ENCODE results near the gene RERE.
"Not testable (repeated sequence)": the region's sequence is repeated elsewhere in the genome, so short reads cannot be mapped to it uniquely, and the experiment has no call there.

The RERE gene

GRCh38 chr1:8460132-8460544 is 357.3 kb downstream of the RERE start:
- TF ChIP-seq JUND (IDR thresholded peaks at IDR 0.05; ENCODE audit: low read depth) = no peak
- no peak for DNase-seq (ENCODE audit: low read depth in 1 of 2, low spot score in 1 of 2)
- in situ Hi-C loops (cut with HindIII; ENCODE audit: low pct_unique_long_range_greater_than_20kb, low sequenced_read_pairs) = no loop called here

- in situ Hi-C loops (cut with HindIII; ENCODE audit: low pct_unique_long_range_greater_than_20kb, low sequenced_read_pairs) = no loop called here
These were observed 358.8 kb downstream of the RERE start for GRCh38 chr1:8458607-8459006.

GRCh38 chr1:8457760-8458381 is 359.6 kb downstream of the RERE start:
- in situ Hi-C loops (cut with HindIII; ENCODE audit: low pct_unique_long_range_greater_than_20kb, low sequenced_read_pairs) = no loop called here
- no peak for DNase-seq (ENCODE audit: low read depth in 1 of 2, low spot score in 1 of 2)
- no peak for TF ChIP-seq JUND (IDR thresholded peaks at IDR 0.05; ENCODE audit: low read depth)

More at GRCh38 chr1:8458607-8459006, 358.8 kb downstream of the RERE start:
- TF ChIP-seq JUND (IDR thresholded peaks at IDR 0.05; ENCODE audit: low read depth) = no peak
- DNase-seq (ENCODE audit: low read depth in 1 of 2, low spot score in 1 of 2) = no peak

GRCh38 chr1:8456991-8457390 is 360.4 kb downstream of the RERE start:
- TF ChIP-seq JUND (IDR thresholded peaks at IDR 0.05; ENCODE audit: low read depth) = no peak
- in situ Hi-C loops (cut with HindIII; ENCODE audit: low pct_unique_long_range_greater_than_20kb, low sequenced_read_pairs) = no loop called here

GRCh38 chr1:8456308-8456912 is 361.0 kb downstream of the RERE start:
- TF ChIP-seq JUND (IDR thresholded peaks at IDR 0.05; ENCODE audit: low read depth) = no peak
- in situ Hi-C loops (cut with HindIII; ENCODE audit: low pct_unique_long_range_greater_than_20kb, low sequenced_read_pairs) = no loop called here
- no peak for DNase-seq (ENCODE audit: low read depth in 1 of 2, low spot score in 1 of 2)

More at GRCh38 chr1:8456991-8457390, 360.4 kb downstream of the RERE start:
- DNase-seq (ENCODE audit: low read depth in 1 of 2, low spot score in 1 of 2) = no peak

GRCh38 chr1:8455700-8456307 is 361.6 kb downstream of the RERE start:
- in situ Hi-C loops (cut with HindIII; ENCODE audit: low pct_unique_long_range_greater_than_20kb, low sequenced_read_pairs) = no loop called here
- no peak for DNase-seq (ENCODE audit: low read depth in 1 of 2, low spot score in 1 of 2)
- no peak for TF ChIP-seq JUND (IDR thresholded peaks at IDR 0.05; ENCODE audit: low read depth)

GRCh38 chr1:8450312-8450711 is 367.1 kb downstream of the RERE start:
- no peak for DNase-seq (ENCODE audit: low read depth in 1 of 2, low spot score in 1 of 2)
- no peak for TF ChIP-seq JUND (IDR thresholded peaks at IDR 0.05; ENCODE audit: low read depth)
- in situ Hi-C loops (cut with HindIII; ENCODE audit: low pct_unique_long_range_greater_than_20kb, low sequenced_read_pairs) = no loop called here

- peak in 1 of 2 experiments; percentile 36 for DNase-seq (ENCODE audit: low read depth in 1 of 2, low spot score in 1 of 2)
- in situ Hi-C loops (cut with HindIII; ENCODE audit: low pct_unique_long_range_greater_than_20kb, low sequenced_read_pairs) = no loop called here
- no peak for TF ChIP-seq JUND (IDR thresholded peaks at IDR 0.05; ENCODE audit: low read depth)
These were observed 368.4 kb downstream of the RERE start for GRCh38 chr1:8448911-8449661.

- DNase-seq (ENCODE audit: low read depth in 1 of 2, low spot score in 1 of 2); in situ Hi-C loops (cut with HindIII; ENCODE audit: low pct_unique_long_range_greater_than_20kb, low sequenced_read_pairs): not testable (repeated sequence)
These were observed 368.9 kb downstream of the RERE start for GRCh38 chr1:8448505-8448904.

- DNase-seq (ENCODE audit: low read depth in 1 of 2, low spot score in 1 of 2) = no peak
- no peak for TF ChIP-seq JUND (IDR thresholded peaks at IDR 0.05; ENCODE audit: low read depth)
- in situ Hi-C loops (cut with HindIII; ENCODE audit: low pct_unique_long_range_greater_than_20kb, low sequenced_read_pairs) = no loop called here
These were observed 369.8 kb downstream of the RERE start for GRCh38 chr1:8447616-8448150.

GRCh38 chr1:8446119-8446518 is 371.3 kb downstream of the RERE start:
- in situ Hi-C loops (cut with HindIII; ENCODE audit: low pct_unique_long_range_greater_than_20kb, low sequenced_read_pairs); DNase-seq (ENCODE audit: low read depth in 1 of 2, low spot score in 1 of 2): not testable (repeated sequence)

GRCh38 chr1:8443558-8444194 is 373.8 kb downstream of the RERE start:
- in situ Hi-C loops (cut with HindIII; ENCODE audit: low pct_unique_long_range_greater_than_20kb, low sequenced_read_pairs) = no loop called here
- DNase-seq (ENCODE audit: low read depth in 1 of 2, low spot score in 1 of 2) = no peak
- TF ChIP-seq JUND (IDR thresholded peaks at IDR 0.05; ENCODE audit: low read depth) = no peak
